ENCODE results near the gene GRAP.
"Not testable (repeated sequence)": the region's sequence is repeated elsewhere in the genome, so short reads cannot be mapped to it uniquely, and the experiment has no call there.

DNA sequence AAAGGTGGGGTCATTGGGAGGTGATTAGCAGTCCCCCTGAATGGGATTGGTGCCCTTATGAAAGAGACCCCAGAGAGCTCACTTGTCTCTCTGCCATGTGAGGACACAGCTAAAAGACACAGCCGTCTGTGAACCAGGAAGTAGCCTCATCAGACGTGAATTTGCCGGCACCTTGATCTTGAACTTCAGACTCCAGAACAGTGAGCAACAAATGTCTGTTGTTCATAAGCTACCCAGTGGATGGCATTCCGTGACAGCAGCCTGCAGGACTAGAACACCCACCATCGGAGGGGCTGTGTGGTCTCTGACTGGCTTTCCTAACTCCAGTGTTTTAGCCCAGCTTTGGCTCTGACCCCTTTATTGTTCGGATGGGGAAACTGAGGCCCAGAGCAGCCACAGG is 9.2 kb downstream of the GRAP start:
- not testable (repeated sequence) for TF ChIP-seq ZNF792 (tag by site-specific recombination; IDR thresholded peaks at IDR 0.05); ZNF202 (tag by site-specific recombination; IDR thresholded peaks at IDR 0.05; ENCODE audit: borderline replicate concordance); ZNF645 (tag by site-specific recombination; IDR thresholded peaks at IDR 0.05); KLF1 (tag by site-specific recombination; IDR thresholded peaks at IDR 0.05); CTCF (tag by site-specific recombination; IDR thresholded peaks at IDR 0.05); YY1 (tag by site-specific recombination; IDR thresholded peaks at IDR 0.05); ZNF324 (tag by site-specific recombination; IDR thresholded peaks at IDR 0.05); PBX3 (CRISPR knock-in tag; IDR thresholded peaks at IDR 0.05); ZBTB49 (tag by site-specific recombination; IDR thresholded peaks at IDR 0.05; ENCODE audit: low read depth); ZSCAN23 (tag by site-specific recombination; IDR thresholded peaks at IDR 0.05); ZBTB10 (tag by site-specific recombination; IDR thresholded peaks at IDR 0.05); ZNF416 (tag by site-specific recombination; IDR thresholded peaks at IDR 0.05)
- TF ChIP-seq, protein P1, sequence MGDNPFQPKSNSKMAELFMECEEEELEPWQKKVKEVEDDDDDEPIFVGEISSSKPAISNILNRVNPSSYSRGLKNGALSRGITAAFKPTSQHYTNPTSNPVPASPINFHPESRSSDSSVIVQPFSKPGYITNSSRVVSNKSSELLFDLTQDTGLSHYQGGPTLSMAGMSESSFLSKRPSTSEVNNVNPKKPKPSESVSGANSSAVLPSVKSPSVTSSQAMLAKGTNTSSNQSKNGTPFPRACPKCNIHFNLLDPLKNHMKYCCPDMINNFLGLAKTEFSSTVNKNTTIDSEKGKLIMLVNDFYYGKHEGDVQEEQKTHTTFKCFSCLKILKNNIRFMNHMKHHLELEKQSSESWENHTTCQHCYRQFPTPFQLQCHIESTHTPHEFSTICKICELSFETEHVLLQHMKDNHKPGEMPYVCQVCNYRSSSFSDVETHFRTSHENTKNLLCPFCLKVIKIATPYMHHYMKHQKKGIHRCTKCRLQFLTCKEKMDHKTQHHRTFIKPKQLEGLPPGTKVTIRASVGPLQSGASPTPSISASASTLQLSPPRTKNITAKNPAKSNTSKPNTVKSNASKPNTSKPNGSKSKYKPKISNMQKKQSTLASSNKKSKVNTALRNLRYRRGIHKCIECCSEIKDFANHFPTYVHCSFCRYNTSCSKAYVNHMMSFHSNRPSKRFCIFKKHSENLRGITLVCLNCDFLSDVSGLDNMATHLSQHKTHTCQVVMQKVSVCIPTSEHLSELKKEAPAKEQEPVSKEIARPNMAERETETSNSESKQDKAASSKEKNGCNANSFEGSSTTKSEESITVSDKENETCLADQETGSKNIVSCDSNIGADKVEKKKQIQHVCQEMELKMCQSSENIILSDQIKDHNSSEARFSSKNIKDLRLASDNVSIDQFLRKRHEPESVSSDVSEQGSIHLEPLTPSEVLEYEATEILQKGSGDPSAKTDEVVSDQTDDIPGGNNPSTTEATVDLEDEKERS (tag by site-specific recombination; IDR thresholded peaks at IDR 0.05): not testable (repeated sequence)

All from HEK293 (cell line).